Tibial artery (tissue), 4 donors: Measurements from ENCODE around the gene SLC43A1.

Experiments
- DNase-seq, 2 donors: peaks; one replicate each; pipeline ENCODE4 v3.0.0-alpha.2; 2019
- H3K27ac ChIP-seq, 2 donors: fragments of 200-600 bp; sonication (generic) in 1 of 2; 1 replicate in 1 of 2; 2 replicates in 1 of 2; pipeline ENCODE4 v1.5.1; 2018 to 2019; ENCODE audit warnings: mild to moderate bottlenecking in 1 of 2
- H3K27me3 ChIP-seq, 2 donors: fragments of 200-600 bp; sonication (generic) in 1 of 2; one replicate each; pipeline versions ENCODE4 v1.5.1 to v1.6.0; 2016 to 2019
- H3K36me3 ChIP-seq, 3 donors: fragments of 200-600 bp; sonication (generic) in 2 of 3; one replicate each; pipeline ENCODE4 v1.5.1; 2016 to 2019; ENCODE audit warnings: mild to moderate bottlenecking in 2 of 3
- H3K4me1 ChIP-seq, 4 donors: fragments of 200-600 bp; sonication (generic) in 2 of 4; 1 replicate in 3 of 4; 2 replicates in 1 of 4; pipeline ENCODE4 v1.5.1; 2016 to 2019
- H3K4me3 ChIP-seq, 2 donors: fragments of 200-600 bp; sonication (generic) in 1 of 2; 1 replicate in 1 of 2; 2 replicates in 1 of 2; pipeline ENCODE4 v1.5.1; 2018 to 2019; ENCODE audit warnings: mild to moderate bottlenecking in 2 of 2
- H3K9me3 ChIP-seq, 3 donors: fragments of 200-600 bp; sonication (generic) in 1 of 3; one replicate each; pipeline ENCODE4 v1.5.1; 2016 to 2019
- CTCF ChIP-seq, 2 experiments: fragments of 200-600 bp in 1 of 2; fragments of 450-650 bp in 1 of 2; IDR thresholded peaks; one replicate each; pipeline ENCODE4 v1.5.1; 2017 to 2019; ENCODE audit warnings: antibody characterized with exemption in 2 of 2, mild to moderate bottlenecking in 1 of 2, moderate library complexity in 1 of 2
- intact Hi-C: fragments of 100-400 bp; cut with DNase I; formaldehyde crosslinking; loops from one replicate; pipeline ENCODE4 v1.15.0; 2023; ENCODE audit warnings: low total_unique reads

The SLC43A1 gene

GRCh38 chr11:57529012-57529411 is 13.5 kb upstream of the SLC43A1 start:
- H3K9me3 ChIP-seq: no peaks in the 10 kb centered on the region
- intact Hi-C loops: loop anchor here (5.0 kb wide), 1 partner anchor 177 kb away; no protein-coding TSS in a partner anchor
- no peak overlapping the region for H3K27ac ChIP-seq
- DNase-seq: no peak
- no peak for TF ChIP-seq CTCF (IDR thresholded peaks at IDR 0.05)
- peaks cover 0 to 19% (median 0%) of the 10 kb centered on the region in 3 donors for H3K36me3 ChIP-seq
- no peak overlapping the region for H3K4me3 ChIP-seq
- H3K4me1 ChIP-seq: peaks cover 0 to 15% (median 11%) of the 10 kb centered on the region in 4 donors
- no peaks in the 10 kb centered on the region for H3K27me3 ChIP-seq

- H3K9me3 ChIP-seq: no peaks in the 10 kb centered on the region
- no peak overlapping the region for H3K4me3 ChIP-seq
- DNase-seq: peak; percentile 70 to 74
- peaks cover 0 to 15% (median 11%) of the 10 kb centered on the region in 4 donors for H3K4me1 ChIP-seq
- H3K27ac ChIP-seq: no peak overlapping the region
- no peaks in the 10 kb centered on the region for H3K27me3 ChIP-seq
- intact Hi-C loops: loop anchor here (2.0 to 5.0 kb wide), 3 partner anchors 34 to 175 kb away; no protein-coding TSS in a partner anchor
- peak; percentile 91 to 94 for TF ChIP-seq CTCF (IDR thresholded peaks at IDR 0.05)
- peaks cover 0 to 19% (median 0%) of the 10 kb centered on the region in 3 donors for H3K36me3 ChIP-seq
Observed at GRCh38 chr11:57527056-57527631, 11.6 kb upstream of the SLC43A1 start.

GRCh38 chr11:57523419-57523818 is 7.9 kb upstream of the SLC43A1 start:
- H3K4me1 ChIP-seq: no peaks in the 10 kb centered on the region
- DNase-seq: no peak
- intact Hi-C loops: no loop called here
- no peaks in the 10 kb centered on the region for H3K9me3 ChIP-seq
- no peak overlapping the region for H3K27ac ChIP-seq
- no peak for TF ChIP-seq CTCF (IDR thresholded peaks at IDR 0.05)
- H3K4me3 ChIP-seq: no peak overlapping the region
- H3K27me3 ChIP-seq: no peaks in the 10 kb centered on the region
- H3K36me3 ChIP-seq: peaks cover 0 to 11% (median 0%) of the 10 kb centered on the region in 3 donors

GRCh38 chr11:57521116-57521515 is 5.6 kb upstream of the SLC43A1 start:
- intact Hi-C loops: no loop called here

GRCh38 chr11:57516061-57516443 is 550 bp upstream of the SLC43A1 start:
- no peaks in the 10 kb centered on the region for H3K27me3 ChIP-seq
- H3K36me3 ChIP-seq: no peaks in the 10 kb centered on the region
- peak overlapping the region; percentile 72 to 75 for H3K4me3 ChIP-seq
- intact Hi-C loops: no loop called here
- peaks cover 0 to 16% (median 14%) of the 10 kb centered on the region in 4 donors for H3K4me1 ChIP-seq
- no peak for DNase-seq
- peak overlapping the region; percentile 71 to 77 for H3K27ac ChIP-seq
- no peaks in the 10 kb centered on the region for H3K9me3 ChIP-seq
- TF ChIP-seq CTCF (IDR thresholded peaks at IDR 0.05): no peak

More at GRCh38 chr11:57521116-57521515, 5.6 kb upstream of the SLC43A1 start:
- Histone ChIP-seq H3K9me3 (no peaks in the 10 kb centered on the region), H3K4me1 (peaks cover 0 to 2% (median 2%) of the 10 kb centered on the region in 4 donors), H3K36me3 (no peaks in the 10 kb centered on the region), H3K27me3 (no peaks in the 10 kb centered on the region), H3K4me3 (no peak overlapping the region), H3K27ac (no peak overlapping the region)
- TF ChIP-seq CTCF (IDR thresholded peaks at IDR 0.05): no peak
- DNase-seq: no peak
